Vagina (tissue), 2 donors: ENCODE measurements around the gene ASB6.

ENCODE experiments used
- CTCF ChIP-seq, 3 experiments: fragments of 450-650 bp in 2 of 3; fragments of 200-600 bp in 1 of 3; sonication (generic) in 1 of 3; IDR thresholded peaks; one replicate each; pipeline ENCODE4 v1.5.1; 2017 to 2019; ENCODE audit warnings: antibody characterized with exemption in 3 of 3, mild to moderate bottlenecking in 2 of 3, moderate library complexity in 2 of 3
- POLR2AphosphoS5 ChIP-seq, 2 donors: sonication (generic); formaldehyde crosslinking; IDR thresholded peaks; one replicate each; pipeline ENCODE4 v1.9.0; 2017; ENCODE audit warnings: antibody characterized with exemption in 2 of 2, mild to moderate bottlenecking in 2 of 2, low read depth in 1 of 2; ENCODE audit not compliant: insufficient read depth in 1 of 2

GRCh38 chr9:129612123-129612522 lies 29.8 kb downstream of the ASB6 start:
- no peak for TF ChIP-seq CTCF (IDR thresholded peaks at IDR 0.05)
- TF ChIP-seq POLR2AphosphoS5 (IDR thresholded peaks at IDR 0.05; ENCODE audit: insufficient read depth in 1 of 2, low read depth in 1 of 2), result no peak
